ENCODE measurements around the gene SIAH3. TPM values are rescaled to one million over a fixed set of nuclear protein-coding genes. Genes with fewer than 3 reads are reported as not detected.
A peak's percentile ranks its signal among the peaks of the same experiment; 100 is the strongest.

Gene SIAH3
- total and polyA plus RNA-seq, 4 donors = 0.09 to 0.13 TPM; not detected in 2

DNA sequence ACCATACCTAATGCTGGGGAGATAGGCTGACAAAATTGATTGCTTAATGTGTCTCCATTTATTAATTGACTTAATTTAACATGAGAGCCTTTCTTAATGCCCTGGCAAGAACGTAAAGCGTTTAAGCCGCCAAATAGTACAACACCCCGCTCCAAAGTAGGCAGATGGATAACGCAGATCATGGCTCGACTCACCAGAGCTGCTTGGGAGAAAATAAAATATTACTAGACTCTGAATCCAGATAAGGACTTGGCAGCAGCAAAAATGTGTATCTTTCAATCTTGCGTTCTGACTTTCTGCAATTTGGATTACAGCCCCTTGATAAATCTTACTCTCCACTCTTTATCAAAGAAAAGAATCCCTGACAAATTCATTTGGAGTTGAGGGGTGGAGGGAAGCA, 403 bp upstream of the SIAH3 start:
- ATAC-seq (ENCODE audit: low FRiP score) (no peak), DNase-seq (no peak)
- H3K27me3 ChIP-seq (ENCODE audit: control insufficient read depth in 1 of 2, insufficient read depth in 2 of 2, low read length in 1 of 2) = no peaks in the 10 kb centered on the region
- no peak overlapping the region for H3K4me3 ChIP-seq (ENCODE audit: low read length in 2 of 2)
- intact Hi-C loops (cut with DNase I) = no loop called here
- 6 to 9% methylated on average over 7 of the region's 7 CpGs for WGBS, 2 donors
- H3K36me3 ChIP-seq (ENCODE audit: control insufficient read depth in 1 of 2, insufficient read depth in 2 of 2, low read length in 1 of 2) = no peaks in the 10 kb centered on the region
- no peaks in the 10 kb centered on the region for H3K4me1 ChIP-seq (ENCODE audit: control insufficient read depth in 1 of 2, insufficient read depth in 2 of 2, low read length in 2 of 2)
- no peaks in the 10 kb centered on the region for H3K9me3 ChIP-seq (ENCODE audit: control insufficient read depth, low read length)
- no peak overlapping the region for H3K27ac ChIP-seq (ENCODE audit: low read depth in 1 of 2, low read length in 2 of 2)

DNA sequence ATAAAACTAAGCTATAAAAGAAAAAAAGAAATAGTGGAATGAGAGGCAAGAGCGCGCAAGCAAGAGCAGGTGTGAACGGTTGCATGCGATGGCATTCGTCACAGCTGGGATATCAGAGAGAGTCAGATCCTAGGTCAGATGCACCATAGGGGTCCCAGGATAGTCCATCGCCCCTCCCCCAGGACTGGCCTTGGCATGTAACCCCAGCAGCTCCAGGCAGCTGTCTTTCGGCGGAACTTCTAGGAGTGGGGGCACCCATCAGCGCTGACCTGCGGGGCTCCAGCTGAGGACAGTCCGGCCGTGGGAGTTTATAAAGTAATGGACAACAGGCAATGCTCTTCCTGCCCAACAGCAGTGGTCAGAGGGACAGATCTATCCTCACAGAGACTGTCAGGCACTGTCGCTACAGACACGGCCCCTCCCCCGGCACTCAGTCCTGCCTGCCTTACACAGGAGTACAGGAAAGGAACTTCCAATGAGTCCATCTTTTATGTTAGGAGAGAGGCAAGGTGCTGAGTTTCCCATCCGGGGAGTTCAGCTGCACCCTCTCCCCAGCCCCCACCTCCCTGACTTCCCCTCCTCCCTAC, 1.4 kb downstream of the SIAH3 start:
- 24 to 31% methylated on average over 16 of the region's 16 CpGs for WGBS, 2 donors
- H3K4me3 ChIP-seq (ENCODE audit: low read length in 2 of 2) = no peak overlapping the region
- intact Hi-C loops (cut with DNase I) = no loop called here
- no peak for ATAC-seq (ENCODE audit: low FRiP score)
- H3K36me3 ChIP-seq (ENCODE audit: control insufficient read depth in 1 of 2, insufficient read depth in 2 of 2, low read length in 1 of 2) = no peaks in the 10 kb centered on the region
- H3K4me1 ChIP-seq (ENCODE audit: control insufficient read depth in 1 of 2, insufficient read depth in 2 of 2, low read length in 2 of 2) = no peaks in the 10 kb centered on the region
- H3K27me3 ChIP-seq (ENCODE audit: control insufficient read depth in 1 of 2, insufficient read depth in 2 of 2, low read length in 1 of 2) = no peaks in the 10 kb centered on the region
- no peaks in the 10 kb centered on the region for H3K9me3 ChIP-seq (ENCODE audit: control insufficient read depth, low read length)
- no peak overlapping the region for H3K27ac ChIP-seq (ENCODE audit: low read depth in 1 of 2, low read length in 2 of 2)
- DNase-seq = no peak

GRCh38 chr13:45849408-45849807, 2.1 kb downstream of the SIAH3 start:
- H3K36me3 ChIP-seq (ENCODE audit: control insufficient read depth in 1 of 2, insufficient read depth in 2 of 2, low read length in 1 of 2) = no peaks in the 10 kb centered on the region
- H3K4me1 ChIP-seq (ENCODE audit: control insufficient read depth in 1 of 2, insufficient read depth in 2 of 2, low read length in 2 of 2) = no peaks in the 10 kb centered on the region
- ATAC-seq (ENCODE audit: low FRiP score) (no peak), DNase-seq (no peak)
- intact Hi-C loops (cut with DNase I) = no loop called here
- no peaks in the 10 kb centered on the region for H3K9me3 ChIP-seq (ENCODE audit: control insufficient read depth, low read length)
- H3K4me3 ChIP-seq (ENCODE audit: low read length in 2 of 2) = no peak overlapping the region
- no peak overlapping the region for H3K27ac ChIP-seq (ENCODE audit: low read depth in 1 of 2, low read length in 2 of 2)
- no peaks in the 10 kb centered on the region for H3K27me3 ChIP-seq (ENCODE audit: control insufficient read depth in 1 of 2, insufficient read depth in 2 of 2, low read length in 1 of 2)
- 61 to 68% methylated on average over 2 of the region's 2 CpGs for WGBS, 2 donors

DNA sequence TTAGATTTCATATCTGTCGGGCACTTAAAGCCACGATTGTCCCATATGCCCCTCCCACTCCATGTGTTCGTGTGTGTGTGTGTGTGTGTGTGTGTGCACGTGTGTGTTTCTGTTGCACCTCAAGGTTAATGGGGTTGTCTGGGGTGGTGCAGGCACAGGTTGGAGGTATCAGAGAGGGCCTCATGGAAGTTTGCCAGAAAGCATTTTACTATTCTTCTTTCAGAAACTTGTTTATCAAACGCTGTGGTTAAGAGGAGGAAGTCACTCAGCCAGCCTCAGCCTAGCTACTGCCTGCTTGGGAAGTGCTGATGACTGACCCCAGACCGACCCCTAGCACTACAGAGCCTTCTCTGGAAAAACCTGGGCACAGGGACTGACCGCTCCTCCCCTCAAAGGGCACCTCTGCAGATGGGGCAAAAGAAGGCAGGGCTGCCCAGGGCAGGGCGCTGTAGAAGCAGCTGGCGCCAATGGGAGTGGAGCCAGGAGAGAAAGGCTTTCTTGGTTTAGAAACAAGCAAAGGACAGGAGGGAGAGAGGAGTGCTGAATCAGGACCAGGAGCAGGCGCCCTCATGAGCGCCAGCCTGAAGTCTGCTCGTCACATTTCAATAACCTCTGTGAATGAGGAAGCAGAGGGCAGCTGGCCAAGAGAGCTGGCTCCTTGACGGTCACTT, 3.9 kb downstream of the SIAH3 start:
- DNase-seq (peak in 1 of 2 donors; percentile 83), ATAC-seq (ENCODE audit: low FRiP score) (no peak)
- H3K36me3 ChIP-seq (ENCODE audit: control insufficient read depth in 1 of 2, insufficient read depth in 2 of 2, low read length in 1 of 2) = no peaks in the 10 kb centered on the region

DNA sequence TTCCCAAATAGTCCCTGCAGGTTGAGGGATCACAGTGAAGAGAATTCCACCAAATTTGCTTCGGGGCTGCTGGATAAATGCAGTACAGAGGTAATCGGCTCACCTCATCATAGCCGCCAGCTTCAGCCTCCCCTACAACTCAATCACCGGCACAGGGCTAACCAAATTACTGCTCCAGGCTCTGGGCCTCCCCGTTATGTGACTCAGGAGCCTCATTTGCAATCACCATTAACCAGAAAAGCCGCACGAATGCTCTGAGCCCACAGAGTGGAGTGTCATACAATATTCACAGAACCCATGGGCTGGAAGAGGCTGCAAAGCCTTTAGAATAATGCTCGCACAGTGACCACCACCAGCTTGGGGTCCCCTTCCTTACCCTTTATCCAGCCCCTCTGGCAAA, 4.9 kb downstream of the SIAH3 start:
- intact Hi-C loops (cut with DNase I) = no loop called here
- Histone ChIP-seq H3K4me3 (ENCODE audit: low read length in 2 of 2) (no peak overlapping the region), H3K36me3 (ENCODE audit: control insufficient read depth in 1 of 2, insufficient read depth in 2 of 2, low read length in 1 of 2) (no peaks in the 10 kb centered on the region), H3K4me1 (ENCODE audit: control insufficient read depth in 1 of 2, insufficient read depth in 2 of 2, low read length in 2 of 2) (no peaks in the 10 kb centered on the region), H3K27ac (ENCODE audit: low read depth in 1 of 2, low read length in 2 of 2) (no peak overlapping the region), H3K9me3 (ENCODE audit: control insufficient read depth, low read length) (no peaks in the 10 kb centered on the region), H3K27me3 (ENCODE audit: control insufficient read depth in 1 of 2, insufficient read depth in 2 of 2, low read length in 1 of 2) (no peaks in the 10 kb centered on the region)
- 88 to 93% methylated on average over 8 of the region's 8 CpGs for WGBS, 2 donors
- DNase-seq (no peak), ATAC-seq (ENCODE audit: low FRiP score) (no peak)

More for the DNA sequence above, 3.9 kb downstream of the SIAH3 start:
- Histone ChIP-seq H3K27me3 (ENCODE audit: control insufficient read depth in 1 of 2, insufficient read depth in 2 of 2, low read length in 1 of 2) (no peaks in the 10 kb centered on the region), H3K4me3 (ENCODE audit: low read length in 2 of 2) (no peak overlapping the region), H3K27ac (ENCODE audit: low read depth in 1 of 2, low read length in 2 of 2) (no peak overlapping the region), H3K9me3 (ENCODE audit: control insufficient read depth, low read length) (no peaks in the 10 kb centered on the region), H3K4me1 (ENCODE audit: control insufficient read depth in 1 of 2, insufficient read depth in 2 of 2, low read length in 2 of 2) (no peaks in the 10 kb centered on the region)
- WGBS, 2 donors = 42 to 43% methylated on average over 13 of the region's 13 CpGs
- intact Hi-C loops (cut with DNase I) = no loop called here

GRCh38 chr13:45838171-45838745, 13.3 kb downstream of the SIAH3 start:
- Histone ChIP-seq H3K36me3 (ENCODE audit: control insufficient read depth in 1 of 2, insufficient read depth in 2 of 2, low read length in 1 of 2) (no peaks in the 10 kb centered on the region), H3K27me3 (ENCODE audit: control insufficient read depth in 1 of 2, insufficient read depth in 2 of 2, low read length in 1 of 2) (no peaks in the 10 kb centered on the region), H3K4me1 (ENCODE audit: control insufficient read depth in 1 of 2, insufficient read depth in 2 of 2, low read length in 2 of 2) (no peaks in the 10 kb centered on the region), H3K4me3 (ENCODE audit: low read length in 2 of 2) (no peak overlapping the region), H3K9me3 (ENCODE audit: control insufficient read depth, low read length) (no peaks in the 10 kb centered on the region), H3K27ac (ENCODE audit: low read depth in 1 of 2, low read length in 2 of 2) (no peak overlapping the region)
- 33 to 49% methylated on average over 12 of the region's 12 CpGs for WGBS, 2 donors
- intact Hi-C loops (cut with DNase I) = no loop called here
- DNase-seq (no peak), ATAC-seq (ENCODE audit: low FRiP score) (no peak)

DNA sequence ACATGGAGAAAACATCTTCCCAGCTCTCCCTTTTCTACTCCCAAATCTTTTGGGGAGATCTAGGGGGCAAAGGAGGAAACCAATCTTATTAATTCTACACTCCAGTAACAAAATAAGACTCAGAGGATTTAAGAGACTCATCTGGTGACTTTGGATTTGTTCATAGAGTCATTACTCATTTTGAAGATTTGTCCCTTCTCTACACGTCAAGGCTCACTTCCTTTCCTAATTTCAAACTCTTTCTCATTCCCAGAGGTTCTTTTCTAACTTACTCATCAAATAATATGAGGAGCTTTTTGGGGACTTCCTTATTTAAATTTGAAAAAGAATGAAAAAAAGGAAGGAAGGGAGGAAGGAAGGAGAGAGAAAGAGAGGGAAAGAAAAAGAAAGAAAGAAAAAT, 14.4 kb downstream of the SIAH3 start:
- WGBS, 2 donors = 31 to 32% methylated on average over 1 of the region's 1 CpG
- H3K27me3 ChIP-seq (ENCODE audit: control insufficient read depth in 1 of 2, insufficient read depth in 2 of 2, low read length in 1 of 2) = no peaks in the 10 kb centered on the region
- H3K4me3 ChIP-seq (ENCODE audit: low read length in 2 of 2) = no peak overlapping the region
- no peaks in the 10 kb centered on the region for H3K9me3 ChIP-seq (ENCODE audit: control insufficient read depth, low read length)
- intact Hi-C loops (cut with DNase I) = no loop called here
- ATAC-seq (ENCODE audit: low FRiP score) = no peak
- H3K4me1 ChIP-seq (ENCODE audit: control insufficient read depth in 1 of 2, insufficient read depth in 2 of 2, low read length in 2 of 2) = no peaks in the 10 kb centered on the region
- no peak overlapping the region for H3K27ac ChIP-seq (ENCODE audit: low read depth in 1 of 2, low read length in 2 of 2)
- H3K36me3 ChIP-seq (ENCODE audit: control insufficient read depth in 1 of 2, insufficient read depth in 2 of 2, low read length in 1 of 2) = no peaks in the 10 kb centered on the region
- DNase-seq = no peak

GRCh38 chr13:45834411-45834994, 17.1 kb downstream of the SIAH3 start:
- 85% methylated on average over 7 of the region's 7 CpGs for WGBS, 2 donors
- H3K27ac ChIP-seq (ENCODE audit: low read depth in 1 of 2, low read length in 2 of 2) = no peak overlapping the region

More at GRCh38 chr13:45834411-45834994, 17.1 kb downstream of the SIAH3 start:
- no peaks in the 10 kb centered on the region for H3K9me3 ChIP-seq (ENCODE audit: control insufficient read depth, low read length)
- no peak overlapping the region for H3K4me3 ChIP-seq (ENCODE audit: low read length in 2 of 2)
- intact Hi-C loops (cut with DNase I) = no loop called here
- ATAC-seq (ENCODE audit: low FRiP score) (no peak), DNase-seq (no peak)
- H3K36me3 ChIP-seq (ENCODE audit: control insufficient read depth in 1 of 2, insufficient read depth in 2 of 2, low read length in 1 of 2) = no peaks in the 10 kb centered on the region
- no peaks in the 10 kb centered on the region for H3K27me3 ChIP-seq (ENCODE audit: control insufficient read depth in 1 of 2, insufficient read depth in 2 of 2, low read length in 1 of 2)
- H3K4me1 ChIP-seq (ENCODE audit: control insufficient read depth in 1 of 2, insufficient read depth in 2 of 2, low read length in 2 of 2) = no peaks in the 10 kb centered on the region

Measured in aorta (tissue), 5 donors.